ENCODE data around the gene C1orf115.
"Not testable (repeated sequence)": the region's sequence is repeated elsewhere in the genome, so short reads cannot be mapped to it uniquely, and the experiment has no call there.

C1orf115 gene

GRCh38 chr1:220694866-220695382 is 4.8 kb downstream of the C1orf115 start:
- DNase-seq (ENCODE audit: low read depth), result no peak

DNA sequence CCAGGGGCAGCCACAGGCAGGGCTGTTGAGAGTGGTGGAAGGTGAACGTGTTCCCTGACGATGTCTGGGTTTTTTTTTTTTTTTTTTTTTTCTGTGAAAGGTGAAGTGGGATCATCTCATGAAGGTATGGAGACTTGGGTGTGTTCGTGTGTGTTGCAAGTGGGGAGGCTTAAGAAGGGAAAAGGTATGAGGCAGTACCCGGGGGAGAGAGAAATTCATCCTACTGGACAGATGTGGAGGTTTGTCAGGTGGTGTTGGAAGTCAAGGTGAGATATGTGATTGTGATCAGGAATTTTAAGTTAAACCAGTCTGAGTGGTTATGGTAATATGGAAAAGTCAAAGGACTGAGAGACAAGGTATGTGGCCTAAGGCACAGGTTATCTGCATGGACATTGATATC is 5.3 kb downstream of the C1orf115 start:
- DNase-seq (ENCODE audit: low read depth), result no peak

- DNase-seq (ENCODE audit: low read depth), result no peak
Measured at GRCh38 chr1:220696226-220696862, 6.2 kb downstream of the C1orf115 start.

- DNase-seq (ENCODE audit: low read depth), result peak; percentile 46
Measured at GRCh38 chr1:220696863-220697231, 6.7 kb downstream of the C1orf115 start.

DNA sequence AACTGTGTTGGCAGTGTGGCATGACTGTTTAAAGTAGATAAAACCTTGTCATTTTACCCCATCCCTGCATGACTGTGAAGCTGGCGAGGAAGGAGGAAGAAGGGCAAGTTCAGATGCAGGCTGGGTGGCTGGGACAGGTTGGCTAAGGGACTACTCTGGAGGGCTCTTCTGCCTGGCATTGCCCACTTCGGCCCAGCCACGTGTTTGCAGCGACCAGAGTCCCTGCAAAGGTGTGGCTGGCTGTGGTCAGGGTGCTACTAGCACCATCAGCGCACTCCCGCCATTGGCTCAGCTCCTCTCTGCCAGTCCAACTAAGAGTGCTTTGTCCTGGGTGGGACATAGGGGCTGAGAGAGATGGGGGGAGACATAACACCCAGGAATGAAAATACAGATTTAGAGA is 7.2 kb downstream of the C1orf115 start:
- no peak for DNase-seq (ENCODE audit: low read depth)

DNA sequence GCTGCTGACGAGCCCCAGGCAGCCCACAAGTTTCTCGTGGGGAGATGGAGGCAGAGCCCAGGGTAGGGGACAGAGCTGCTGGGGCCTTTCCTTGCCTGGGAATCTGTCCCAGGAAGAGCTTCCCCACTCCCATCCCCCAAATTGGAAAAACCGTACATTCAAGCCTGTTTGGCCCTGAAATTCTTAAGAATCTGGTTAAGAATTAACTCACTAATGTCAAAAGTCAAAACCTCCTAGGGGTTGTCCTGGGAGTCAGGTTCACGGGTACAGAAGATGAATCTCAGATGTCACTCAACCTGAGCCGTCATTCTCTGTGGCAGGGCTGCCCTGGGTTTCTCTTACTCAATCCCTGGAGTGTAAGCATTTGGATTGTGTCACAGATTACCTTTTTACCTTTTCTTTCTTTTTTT is 8.4 kb downstream of the C1orf115 start:
- no peak for DNase-seq (ENCODE audit: low read depth)

GRCh38 chr1:220699044-220699443 is 8.9 kb downstream of the C1orf115 start:
- DNase-seq (ENCODE audit: low read depth), result no peak

- no peak for DNase-seq (ENCODE audit: low read depth)
Measured at GRCh38 chr1:220700556-220701179, 10.5 kb downstream of the C1orf115 start.

DNA sequence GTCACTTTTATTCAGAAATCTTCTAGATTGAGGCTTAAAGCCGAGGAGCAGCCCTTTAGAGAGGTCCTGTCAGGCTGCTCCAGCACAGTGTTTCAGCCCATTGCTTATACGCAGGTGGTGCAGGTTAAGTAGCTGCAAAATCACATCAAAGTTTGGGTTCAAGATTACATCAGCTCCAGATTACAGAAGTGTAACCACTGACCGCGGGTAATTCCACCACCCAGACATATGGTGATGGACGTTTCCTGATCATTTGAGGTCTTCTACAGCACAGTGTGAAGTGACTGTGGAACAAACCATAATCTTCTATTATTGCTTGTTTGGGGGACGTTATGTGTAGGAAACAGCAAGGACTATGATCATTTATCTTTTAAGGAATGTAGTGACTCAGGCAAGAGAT is 11.8 kb downstream of the C1orf115 start:
- DNase-seq (ENCODE audit: low read depth), result no peak

- no peak for DNase-seq (ENCODE audit: low read depth)
Measured at GRCh38 chr1:220702733-220703270, 12.6 kb downstream of the C1orf115 start.

- no peak for DNase-seq (ENCODE audit: low read depth)
Measured at GRCh38 chr1:220703305-220703704, 13.1 kb downstream of the C1orf115 start.

DNA sequence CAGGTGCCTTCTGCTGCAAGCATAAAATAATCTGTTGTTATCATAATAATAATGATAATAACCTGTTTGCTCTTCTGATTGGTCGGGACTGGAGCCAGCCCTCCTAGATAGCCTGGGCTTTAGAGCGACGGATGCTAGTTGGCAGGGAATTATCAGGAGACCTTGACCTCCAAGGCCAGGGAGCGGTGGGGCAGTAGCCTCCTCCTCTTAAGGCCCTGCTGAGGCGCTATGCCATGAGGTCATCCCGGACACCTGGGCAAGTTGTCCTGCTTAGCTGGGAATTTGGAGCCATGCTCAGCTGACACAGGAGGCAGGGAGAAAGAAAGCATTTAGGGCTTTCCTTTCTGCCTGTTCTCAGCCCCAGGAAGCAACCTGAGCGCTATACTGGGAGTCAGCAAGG is 15.6 kb downstream of the C1orf115 start:
- no peak for DNase-seq (ENCODE audit: low read depth)

DNA sequence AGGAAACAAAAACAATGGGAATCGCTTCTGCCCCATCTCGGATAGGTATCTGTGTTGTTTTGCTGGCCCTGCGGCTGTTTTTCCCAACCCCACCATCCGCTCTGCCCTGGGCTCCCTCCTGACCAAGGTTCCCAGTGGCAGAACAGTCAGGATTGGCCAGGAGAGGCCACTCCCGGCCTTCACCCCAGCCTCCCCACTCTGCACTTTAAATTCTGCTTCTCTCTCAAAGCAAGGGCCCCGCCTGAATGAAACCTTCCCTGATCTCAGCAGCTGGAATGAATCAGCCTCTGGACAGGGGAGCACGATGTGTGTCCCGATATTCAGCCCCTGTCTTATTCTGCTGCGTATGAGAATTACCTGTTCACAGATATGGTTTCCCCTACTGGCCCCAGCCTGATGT is 16.3 kb downstream of the C1orf115 start:
- DNase-seq (ENCODE audit: low read depth), result no peak

GRCh38 chr1:220707160-220707559 is 17.0 kb downstream of the C1orf115 start:
- no peak for DNase-seq (ENCODE audit: low read depth)

- DNase-seq (ENCODE audit: low read depth), result no peak
Measured at GRCh38 chr1:220708244-220708643, 18.1 kb downstream of the C1orf115 start.

DNA sequence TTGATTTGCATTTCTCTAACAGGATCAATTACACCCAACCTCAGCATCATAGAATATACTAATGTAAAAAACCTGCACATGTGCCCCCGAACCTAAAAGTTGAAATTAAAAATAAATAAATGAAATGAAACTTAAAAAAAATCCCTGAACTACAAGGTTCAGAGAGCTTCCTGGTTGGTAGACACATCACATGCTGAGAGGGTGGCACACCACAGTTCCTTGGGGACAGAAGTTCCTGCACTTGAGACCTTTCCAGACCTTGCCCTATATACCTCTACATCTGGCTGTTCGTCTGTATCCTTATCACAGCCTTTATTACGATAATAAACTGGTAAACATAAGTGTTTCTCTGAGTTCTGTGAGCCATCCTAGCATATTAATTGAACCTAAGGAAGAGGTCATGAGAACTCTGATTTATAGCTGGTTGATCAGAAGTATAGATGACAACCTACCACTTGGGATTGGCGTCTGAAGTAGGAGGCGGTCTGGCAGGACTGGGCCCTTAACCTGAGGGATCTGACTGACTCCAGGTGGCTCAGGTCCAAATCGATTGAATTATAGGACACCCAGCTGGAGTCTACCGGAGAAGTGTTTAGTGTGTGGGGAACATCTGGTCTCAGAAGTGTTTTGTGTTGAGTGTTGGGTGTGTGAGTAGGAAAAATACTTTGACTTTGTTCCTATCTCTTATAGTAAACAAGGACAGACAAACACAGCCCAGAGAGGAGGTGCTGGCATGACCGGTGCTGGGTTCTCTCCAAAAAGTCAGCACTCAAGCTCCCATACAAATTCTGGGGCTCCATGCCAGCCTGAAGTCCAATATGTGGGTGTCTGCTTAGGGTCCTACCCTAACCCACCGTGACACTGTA is 19.0 kb downstream of the C1orf115 start:
- DNase-seq (ENCODE audit: low read depth), result no peak

DNA sequence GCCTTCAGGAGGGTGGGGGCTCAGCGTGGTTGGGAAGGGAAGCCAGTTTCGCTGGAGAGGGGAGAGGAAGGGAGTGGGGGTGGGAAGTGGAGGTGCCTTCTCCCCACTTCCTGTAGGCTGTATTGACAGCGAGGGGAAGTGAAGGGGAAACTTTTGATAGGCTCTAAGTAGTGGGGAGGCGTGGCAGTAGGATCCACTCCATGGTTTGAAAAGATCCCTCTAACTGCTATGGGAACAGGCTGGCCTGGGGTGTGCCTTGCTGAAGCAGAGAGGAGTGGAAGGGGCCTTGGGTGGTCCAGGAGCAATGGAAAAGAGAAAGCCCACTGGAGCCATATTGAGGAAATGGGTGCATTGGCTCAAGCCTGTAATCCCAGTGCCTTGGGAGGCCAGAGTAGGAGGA is 20.2 kb downstream of the C1orf115 start:
- no peak for DNase-seq (ENCODE audit: low read depth)

GRCh38 chr1:220711056-220711809 is 21.1 kb downstream of the C1orf115 start:
- no peak for DNase-seq (ENCODE audit: low read depth)

GRCh38 chr1:220715986-220716385 is 25.8 kb downstream of the C1orf115 start:
- not testable (repeated sequence) for DNase-seq (ENCODE audit: low read depth)

DNA sequence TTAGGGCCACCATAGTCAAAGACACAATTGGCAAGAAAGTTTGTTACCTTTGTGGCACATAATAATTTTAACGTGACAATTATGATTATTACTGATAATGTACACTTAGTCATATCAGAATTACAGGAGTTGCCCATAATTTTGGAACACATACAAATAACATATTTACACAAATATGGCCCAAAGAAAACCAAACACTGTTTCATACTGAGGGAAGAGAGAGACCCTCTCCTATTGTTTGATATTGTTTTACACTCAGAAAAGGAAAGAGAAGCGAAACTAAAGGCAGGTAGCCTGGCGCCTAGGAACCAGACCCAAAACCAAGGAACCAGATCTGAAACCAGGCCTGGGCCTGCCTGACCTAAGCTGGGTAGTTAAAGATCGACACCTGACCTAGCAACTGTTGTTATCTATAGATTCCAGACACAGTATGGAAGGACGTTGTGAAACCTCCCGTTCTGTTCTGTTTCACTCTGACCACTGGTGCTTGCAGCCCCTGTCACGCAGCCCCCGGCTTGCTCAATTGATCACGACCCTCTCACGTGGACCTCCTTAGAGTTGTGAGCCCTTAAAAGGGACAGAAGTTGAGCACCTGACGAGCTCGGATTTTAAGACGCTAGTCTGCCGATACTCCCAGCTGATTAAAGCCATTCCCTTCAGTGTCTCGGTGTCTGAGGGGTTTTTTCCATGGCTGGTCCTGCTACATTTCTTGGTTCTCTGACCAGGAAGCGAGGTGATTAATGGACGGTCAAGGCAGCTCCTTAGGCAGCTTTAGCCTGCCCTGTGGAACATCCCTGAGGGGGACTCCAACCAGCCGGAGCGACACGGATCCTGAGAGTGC is 27.9 kb downstream of the C1orf115 start:
- no peak for DNase-seq (ENCODE audit: low read depth)

GRCh38 chr1:220721266-220721665 is 31.1 kb downstream of the C1orf115 start:
- DNase-seq (ENCODE audit: low read depth), result not testable (repeated sequence)

Measured in EH (cell line).